Measurements from ENCODE around the gene FAM81A. TPM values are rescaled to one million over a fixed set of nuclear protein-coding genes. Genes with fewer than 3 reads are reported as not detected.

The FAM81A gene
- polyA plus RNA-seq, 6 donors from 2014 or later, result 8.1 to 23.1 (median 12.0) TPM

- ATAC-seq (ENCODE audit: low read depth in 2 of 2) (no peak), DNase-seq (no peak)
- Mint-ChIP-seq H3K9me3 (no peaks in the 10 kb centered on the region), H3K27ac (peak overlapping the region in 1 of 6 donors; percentile 9), H3K36me3 (no peaks in the 10 kb centered on the region), H3K27me3 (peaks cover 0 to 11% (median 3%) of the 10 kb centered on the region in 3 donors), H3K4me1 (no peaks in the 10 kb centered on the region), H3K4me3 (no peak overlapping the region)
Observed at GRCh38 chr15:59558851-59559250, 120.9 kb downstream of the FAM81A start.

DNA sequence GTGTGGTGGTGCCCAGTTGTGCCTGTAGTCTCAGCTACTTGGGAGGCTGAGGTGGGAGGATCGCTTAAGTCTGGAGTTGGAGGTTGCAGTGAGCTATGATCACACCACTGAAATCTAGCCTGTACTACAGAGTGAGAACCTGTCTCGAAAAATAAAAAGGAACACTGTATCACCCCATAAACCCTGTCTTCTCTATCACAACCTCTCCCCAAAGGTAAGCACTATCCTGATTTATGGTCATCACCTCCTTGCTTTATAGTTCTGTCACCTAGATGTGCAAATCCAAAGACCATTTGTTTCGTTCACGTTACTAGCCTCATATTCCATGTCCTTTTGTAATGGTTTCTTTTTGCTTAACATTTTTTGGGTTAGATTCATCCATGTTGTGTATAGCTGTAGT lies 123.6 kb downstream of the FAM81A start:
- Mint-ChIP-seq H3K4me1 (no peaks in the 10 kb centered on the region), H3K4me3 (no peak overlapping the region), H3K9me3 (no peaks in the 10 kb centered on the region), H3K27me3 (peaks cover 0 to 4% (median 3%) of the 10 kb centered on the region in 3 donors), H3K36me3 (no peaks in the 10 kb centered on the region), H3K27ac (no peak overlapping the region)
- no peak for ATAC-seq (ENCODE audit: low read depth in 2 of 2)
- DNase-seq, result no peak

GRCh38 chr15:59562448-59563186 lies 124.6 kb downstream of the FAM81A start:
- no peak overlapping the region for H3K27ac Mint-ChIP-seq
- H3K27me3 Mint-ChIP-seq, result peaks cover 0 to 4% (median 3%) of the 10 kb centered on the region in 3 donors
- H3K36me3 Mint-ChIP-seq, result no peaks in the 10 kb centered on the region
- H3K9me3 Mint-ChIP-seq, result no peaks in the 10 kb centered on the region
- ATAC-seq (ENCODE audit: low read depth in 2 of 2), result no peak
- no peaks in the 10 kb centered on the region for H3K4me1 Mint-ChIP-seq
- DNase-seq, result no peak
- H3K4me3 Mint-ChIP-seq, result no peak overlapping the region

DNA sequence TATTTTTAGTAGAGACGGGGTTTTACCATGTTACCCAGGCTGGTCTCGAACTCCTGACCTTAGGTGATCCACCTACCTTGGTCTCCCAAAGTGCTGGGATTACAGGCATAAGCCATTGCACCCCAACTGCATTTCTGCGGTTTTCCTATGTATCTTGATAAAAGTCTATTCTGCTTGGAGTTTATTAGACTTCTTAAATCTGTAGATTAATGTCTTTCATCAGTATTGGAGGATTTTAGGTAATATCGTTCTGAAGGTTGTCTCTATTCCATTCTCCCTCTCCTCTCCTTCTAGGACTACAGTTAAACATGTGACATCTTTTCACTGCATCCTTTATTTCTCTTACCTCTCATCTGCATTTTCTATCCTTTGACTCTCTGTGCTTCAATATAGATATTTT lies 127.3 kb downstream of the FAM81A start:
- Mint-ChIP-seq H3K4me1 (no peaks in the 10 kb centered on the region), H3K36me3 (no peaks in the 10 kb centered on the region), H3K4me3 (no peak overlapping the region), H3K27ac (no peak overlapping the region), H3K9me3 (no peaks in the 10 kb centered on the region), H3K27me3 (peaks cover 0 to 9% (median 4%) of the 10 kb centered on the region in 3 donors)
- DNase-seq (no peak), ATAC-seq (ENCODE audit: low read depth in 2 of 2) (no peak)

- no peak for DNase-seq
- Mint-ChIP-seq H3K4me3 (no peak overlapping the region), H3K27me3 (peaks cover 0 to 7% (median 6%) of the 10 kb centered on the region in 3 donors), H3K4me1 (no peaks in the 10 kb centered on the region), H3K9me3 (no peaks in the 10 kb centered on the region), H3K36me3 (no peaks in the 10 kb centered on the region), H3K27ac (no peak overlapping the region)
- ATAC-seq (ENCODE audit: low read depth in 2 of 2), result no peak
Observed at GRCh38 chr15:59567324-59567723, 129.3 kb downstream of the FAM81A start.

DNA sequence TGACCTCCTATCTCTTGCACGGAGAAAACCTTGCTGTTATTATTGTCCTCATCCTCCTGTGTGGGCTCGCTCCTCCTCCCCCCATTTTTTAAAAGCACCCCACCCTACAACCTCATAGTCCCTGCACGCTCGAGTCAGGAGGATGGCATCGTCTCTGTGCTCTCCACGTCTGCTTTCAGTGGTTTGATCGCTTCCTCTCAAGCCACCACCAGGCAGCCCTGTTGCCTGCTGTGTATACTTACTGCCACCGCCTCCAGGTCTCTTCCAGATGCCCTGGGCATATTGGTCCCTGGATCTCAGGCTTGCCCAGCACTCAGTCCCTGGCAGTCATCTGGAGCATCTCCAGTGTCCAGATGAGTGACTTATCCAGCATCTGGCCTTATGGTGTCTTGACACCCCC lies 131.5 kb downstream of the FAM81A start:
- Mint-ChIP-seq H3K9me3 (no peaks in the 10 kb centered on the region), H3K27me3 (peaks cover 0 to 10% (median 9%) of the 10 kb centered on the region in 3 donors), H3K4me1 (no peaks in the 10 kb centered on the region), H3K27ac (no peak overlapping the region), H3K36me3 (no peaks in the 10 kb centered on the region), H3K4me3 (no peak overlapping the region)
- ATAC-seq (ENCODE audit: low read depth in 2 of 2) (no peak), DNase-seq (no peak)

- Mint-ChIP-seq H3K4me3 (no peak overlapping the region), H3K4me1 (no peaks in the 10 kb centered on the region), H3K9me3 (no peaks in the 10 kb centered on the region), H3K36me3 (no peaks in the 10 kb centered on the region), H3K27ac (peak overlapping the region in 1 of 6 donors; percentile 35), H3K27me3 (peaks cover 0 to 10% (median 8%) of the 10 kb centered on the region in 3 donors)
- ATAC-seq (ENCODE audit: low read depth in 2 of 2), result no peak
- DNase-seq, result no peak
Observed at GRCh38 chr15:59570315-59570714, 132.3 kb downstream of the FAM81A start.

DNA sequence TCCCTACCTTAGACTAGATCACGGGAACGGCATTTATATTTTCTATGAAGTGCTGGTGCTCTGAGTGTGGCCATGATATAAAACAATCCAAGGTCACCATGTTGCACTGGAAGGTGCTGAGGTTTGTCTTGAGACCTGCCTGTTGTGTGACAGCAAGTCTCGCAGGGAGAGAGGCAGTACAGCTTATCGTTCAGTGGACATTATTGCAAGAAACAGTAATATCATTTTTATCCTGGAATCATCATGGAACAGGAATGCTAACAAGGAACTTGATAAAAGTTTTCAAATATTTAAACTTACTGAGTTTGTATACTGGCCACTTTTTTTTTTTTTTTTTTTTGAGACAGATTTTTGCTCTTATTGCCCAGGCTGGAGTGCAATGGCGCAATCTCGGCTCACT lies 133.6 kb downstream of the FAM81A start:
- no peak for ATAC-seq (ENCODE audit: low read depth in 2 of 2)
- peaks cover 0 to 10% (median 5%) of the 10 kb centered on the region in 3 donors for H3K27me3 Mint-ChIP-seq
- H3K36me3 Mint-ChIP-seq, result no peaks in the 10 kb centered on the region
- DNase-seq, result no peak
- H3K9me3 Mint-ChIP-seq, result no peaks in the 10 kb centered on the region
- no peak overlapping the region for H3K27ac Mint-ChIP-seq
- H3K4me3 Mint-ChIP-seq, result no peak overlapping the region
- no peaks in the 10 kb centered on the region for H3K4me1 Mint-ChIP-seq

Other genes starting within 250 kb of the FAM81A start
- under 1 TPM in 5 of 6 donors, not detected in 1; 0.14 to 0.54 (median 0.33) TPM for gene LDHAL6B, start 231.3 kb upstream of the FAM81A start, polyA plus RNA-seq (ENCODE audit: low read depth in 6 of 6)
- 10 to 100 TPM; 32.4 to 80.0 (median 45.3) TPM for gene MYO1E, start 65.3 kb upstream of the FAM81A start, polyA plus RNA-seq (ENCODE audit: low read depth in 6 of 6)
- gene GCNT3, start 173.6 kb downstream of the FAM81A start, polyA plus RNA-seq (ENCODE audit: low read depth in 6 of 6), result not detected
- gene GTF2A2, start 219.3 kb downstream of the FAM81A start, polyA plus RNA-seq (ENCODE audit: low read depth in 6 of 6), result 100 to 1,000 TPM; 115 to 206 (median 142) TPM